ENCODE results near the gene SUFU.

DNA sequence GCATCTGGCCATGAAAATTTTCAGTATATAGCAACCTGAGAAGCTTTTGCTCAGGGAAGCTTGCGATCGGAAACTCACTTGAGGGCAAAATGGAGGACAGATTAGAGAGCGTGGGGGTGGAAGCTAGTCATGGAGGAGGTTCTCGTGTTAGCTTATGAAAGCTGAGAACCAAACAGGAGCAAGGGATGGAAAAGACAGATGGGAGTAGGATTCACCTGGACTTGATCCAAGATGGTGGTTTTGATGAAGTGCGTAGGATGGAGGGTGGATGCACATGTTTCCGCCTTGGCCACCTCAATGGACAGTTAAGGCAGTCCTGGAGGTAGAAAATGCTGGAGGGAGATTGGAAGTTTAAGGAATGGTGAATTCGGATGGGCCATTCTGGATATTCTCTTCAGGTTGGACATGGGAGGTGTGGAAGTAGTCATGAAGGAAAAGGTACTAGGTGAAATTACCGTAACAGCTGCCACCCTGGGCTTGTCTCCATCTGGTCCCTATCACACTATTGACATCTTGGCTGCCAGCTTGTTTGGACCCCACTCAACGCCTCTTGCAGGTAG is 46.1 kb upstream of the SUFU start:
- TF ChIP-seq, protein P1, sequence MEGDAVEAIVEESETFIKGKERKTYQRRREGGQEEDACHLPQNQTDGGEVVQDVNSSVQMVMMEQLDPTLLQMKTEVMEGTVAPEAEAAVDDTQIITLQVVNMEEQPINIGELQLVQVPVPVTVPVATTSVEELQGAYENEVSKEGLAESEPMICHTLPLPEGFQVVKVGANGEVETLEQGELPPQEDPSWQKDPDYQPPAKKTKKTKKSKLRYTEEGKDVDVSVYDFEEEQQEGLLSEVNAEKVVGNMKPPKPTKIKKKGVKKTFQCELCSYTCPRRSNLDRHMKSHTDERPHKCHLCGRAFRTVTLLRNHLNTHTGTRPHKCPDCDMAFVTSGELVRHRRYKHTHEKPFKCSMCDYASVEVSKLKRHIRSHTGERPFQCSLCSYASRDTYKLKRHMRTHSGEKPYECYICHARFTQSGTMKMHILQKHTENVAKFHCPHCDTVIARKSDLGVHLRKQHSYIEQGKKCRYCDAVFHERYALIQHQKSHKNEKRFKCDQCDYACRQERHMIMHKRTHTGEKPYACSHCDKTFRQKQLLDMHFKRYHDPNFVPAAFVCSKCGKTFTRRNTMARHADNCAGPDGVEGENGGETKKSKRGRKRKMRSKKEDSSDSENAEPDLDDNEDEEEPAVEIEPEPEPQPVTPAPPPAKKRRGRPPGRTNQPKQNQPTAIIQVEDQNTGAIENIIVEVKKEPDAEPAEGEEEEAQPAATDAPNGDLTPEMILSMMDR (IDR thresholded peaks at IDR 0.05), result no peak
- TF ChIP-seq, protein P2, sequence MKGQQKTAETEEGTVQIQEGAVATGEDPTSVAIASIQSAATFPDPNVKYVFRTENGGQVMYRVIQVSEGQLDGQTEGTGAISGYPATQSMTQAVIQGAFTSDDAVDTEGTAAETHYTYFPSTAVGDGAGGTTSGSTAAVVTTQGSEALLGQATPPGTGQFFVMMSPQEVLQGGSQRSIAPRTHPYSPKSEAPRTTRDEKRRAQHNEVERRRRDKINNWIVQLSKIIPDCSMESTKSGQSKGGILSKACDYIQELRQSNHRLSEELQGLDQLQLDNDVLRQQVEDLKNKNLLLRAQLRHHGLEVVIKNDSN (CRISPR knock-in tag; IDR thresholded peaks at IDR 0.05), result no peak
- TF ChIP-seq, protein P3, sequence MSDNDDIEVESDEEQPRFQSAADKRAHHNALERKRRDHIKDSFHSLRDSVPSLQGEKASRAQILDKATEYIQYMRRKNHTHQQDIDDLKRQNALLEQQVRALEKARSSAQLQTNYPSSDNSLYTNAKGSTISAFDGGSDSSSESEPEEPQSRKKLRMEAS (CRISPR knock-in tag; IDR thresholded peaks at IDR 0.05), result no peak
- TF ChIP-seq, protein P4, sequence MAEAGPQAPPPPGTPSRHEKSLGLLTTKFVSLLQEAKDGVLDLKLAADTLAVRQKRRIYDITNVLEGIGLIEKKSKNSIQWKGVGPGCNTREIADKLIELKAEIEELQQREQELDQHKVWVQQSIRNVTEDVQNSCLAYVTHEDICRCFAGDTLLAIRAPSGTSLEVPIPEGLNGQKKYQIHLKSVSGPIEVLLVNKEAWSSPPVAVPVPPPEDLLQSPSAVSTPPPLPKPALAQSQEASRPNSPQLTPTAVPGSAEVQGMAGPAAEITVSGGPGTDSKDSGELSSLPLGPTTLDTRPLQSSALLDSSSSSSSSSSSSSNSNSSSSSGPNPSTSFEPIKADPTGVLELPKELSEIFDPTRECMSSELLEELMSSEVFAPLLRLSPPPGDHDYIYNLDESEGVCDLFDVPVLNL (CRISPR knock-in tag; IDR thresholded peaks at IDR 0.05; ENCODE audit: borderline replicate concordance, low read depth), result no peak
- TF ChIP-seq NR1H2 (CRISPR knock-in tag; IDR thresholded peaks at IDR 0.05) (no peak), ZNF121 (CRISPR knock-in tag; IDR thresholded peaks at IDR 0.05) (no peak), HMGA2 (CRISPR knock-in tag; IDR thresholded peaks at IDR 0.05) (no peak)
